Measurements from ENCODE around the gene PTPRJ. TPM values are rescaled to one million over a fixed set of nuclear protein-coding genes. Genes with fewer than 3 reads are reported as not detected.

PTPRJ gene
- total and polyA plus RNA-seq, 9 of the 15 experiments (the other 6 are each of a cell fraction or from before 2014, with no cell fraction given), result 0.56 to 10.7 (median 4.8) TPM

GRCh38 chr11:47948137-47948536, 32.2 kb upstream of the PTPRJ start (continued):
- no peak for TF ChIP-seq AFF4 (CRISPR knock-in tag; IDR thresholded peaks at IDR 0.05)
- peak in 1 of 2 experiments; percentile 79; a peak in 1 of 4 replicates for TF ChIP-seq RCOR1 (IDR thresholded peaks at IDR 0.05; ENCODE audit: borderline replicate concordance in 1 of 2, low read depth in 2 of 2, low read length in 2 of 2)
- no peak for TF ChIP-seq NR0B1 (IDR thresholded peaks at IDR 0.05; ENCODE audit: partially characterized antibody)
- TF ChIP-seq CBFB (CRISPR knock-in tag; IDR thresholded peaks at IDR 0.05), result no peak
- TF ChIP-seq FOXM1 (IDR thresholded peaks at IDR 0.05; ENCODE audit: low read depth), result peak; percentile 68; the same call in 1 of the 2 replicates
- no peak for TF ChIP-seq FOXM1 (CRISPR knock-in tag; IDR thresholded peaks at IDR 0.05; ENCODE audit: low read depth)
- no peak for TF ChIP-seq TSC22D4 (tag; IDR thresholded peaks at IDR 0.05)
- no peak for TF ChIP-seq STAT5B (CRISPR knock-in tag; IDR thresholded peaks at IDR 0.05)
- TF ChIP-seq E2F3 (CRISPR knock-in tag; IDR thresholded peaks at IDR 0.05), result no peak
- peak in 1 of 2 experiments; percentile 57; a peak in 1 of 4 replicates for TF ChIP-seq FOXK2 (conservative IDR thresholded peaks at IDR 0.05 in 1 of 2, IDR thresholded peaks at IDR 0.05 in 1 of 2; ENCODE audit: low read depth in 2 of 2)
- TF ChIP-seq ZNF830 (CRISPR knock-in tag; IDR thresholded peaks at IDR 0.05), result no peak
- TF ChIP-seq CTBP1 (IDR thresholded peaks at IDR 0.05; ENCODE audit: borderline replicate concordance), result 0 out of 2 replicates have a peak, but pooled peaks have one; percentile 41
- TF ChIP-seq ZNF518B (CRISPR knock-in tag; IDR thresholded peaks at IDR 0.05), result no peak

Data from K562 (cell line).